HG03060 (cell line): ENCODE measurements around the gene KMT5C.

Source experiments
- ATAC-seq: cut with Tn5 transposase; IDR thresholded peaks from one replicate; pipeline ENCODE4 v1.9.1; 2021; ENCODE audit warnings: low read depth, moderate number of reproducible peaks; ENCODE audit not compliant: unreplicated experiment

KMT5C gene

GRCh38 chr19:55339105-55339888 lies at the start of gene KMT5C:
TSS of gene KMT5C (plus strand) at chr19:55339876. CDS start at chr19:55341937, 2,061 bp downstream.
- ATAC-seq, result peak; percentile 86

GRCh38 chr19:55297267-55297666 lies 42.4 kb upstream of the KMT5C start:
- no peak for ATAC-seq

DNA sequence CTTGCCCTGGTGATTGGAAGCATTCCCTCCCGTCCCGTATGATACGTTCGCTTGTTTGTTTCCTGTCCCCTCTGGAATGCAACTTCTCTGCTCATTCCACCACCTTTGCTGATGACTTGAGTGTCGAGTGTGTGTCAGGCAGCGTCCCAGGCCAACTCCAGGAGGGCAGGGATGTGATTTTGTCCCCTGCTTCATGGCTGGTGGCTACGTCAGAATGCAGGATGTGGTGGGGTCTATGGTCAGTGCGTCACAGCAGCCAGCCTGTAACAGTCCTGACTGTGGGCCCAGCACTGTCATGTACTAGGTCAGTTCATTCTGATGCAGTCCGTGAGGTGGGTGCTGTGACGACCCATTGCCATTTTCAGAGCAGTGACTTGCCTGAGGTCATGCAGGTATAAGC lies 39.7 kb upstream of the KMT5C start:
- no peak for ATAC-seq

DNA sequence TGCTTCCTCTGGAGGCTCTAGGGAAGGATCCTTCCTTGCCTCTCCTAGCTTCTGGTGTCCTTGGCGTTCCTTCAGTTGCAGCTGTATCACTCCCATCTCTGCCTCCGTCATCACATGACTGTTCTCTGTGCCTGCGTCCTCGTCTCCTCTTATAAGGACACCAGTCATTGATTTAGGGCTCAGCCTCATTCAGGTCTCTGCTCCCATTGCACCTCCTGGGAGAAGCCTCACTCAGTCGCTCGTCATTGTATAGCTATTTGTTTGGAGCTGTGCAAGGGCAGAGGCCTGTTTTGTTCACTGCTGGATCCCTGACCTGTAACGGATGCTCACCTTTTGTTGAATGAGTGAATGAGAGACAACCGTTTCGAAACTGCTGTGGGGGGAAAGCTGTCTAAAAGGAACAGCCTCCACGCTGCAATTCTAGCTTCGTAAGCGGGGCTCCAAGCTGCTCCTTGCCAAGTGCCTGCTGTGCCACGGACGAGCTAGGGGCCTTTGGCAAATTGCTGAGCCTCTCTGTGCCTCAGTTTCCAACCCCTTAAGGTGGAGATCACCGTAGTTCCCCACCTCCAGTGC lies 38.7 kb upstream of the KMT5C start:
- no peak for ATAC-seq

DNA sequence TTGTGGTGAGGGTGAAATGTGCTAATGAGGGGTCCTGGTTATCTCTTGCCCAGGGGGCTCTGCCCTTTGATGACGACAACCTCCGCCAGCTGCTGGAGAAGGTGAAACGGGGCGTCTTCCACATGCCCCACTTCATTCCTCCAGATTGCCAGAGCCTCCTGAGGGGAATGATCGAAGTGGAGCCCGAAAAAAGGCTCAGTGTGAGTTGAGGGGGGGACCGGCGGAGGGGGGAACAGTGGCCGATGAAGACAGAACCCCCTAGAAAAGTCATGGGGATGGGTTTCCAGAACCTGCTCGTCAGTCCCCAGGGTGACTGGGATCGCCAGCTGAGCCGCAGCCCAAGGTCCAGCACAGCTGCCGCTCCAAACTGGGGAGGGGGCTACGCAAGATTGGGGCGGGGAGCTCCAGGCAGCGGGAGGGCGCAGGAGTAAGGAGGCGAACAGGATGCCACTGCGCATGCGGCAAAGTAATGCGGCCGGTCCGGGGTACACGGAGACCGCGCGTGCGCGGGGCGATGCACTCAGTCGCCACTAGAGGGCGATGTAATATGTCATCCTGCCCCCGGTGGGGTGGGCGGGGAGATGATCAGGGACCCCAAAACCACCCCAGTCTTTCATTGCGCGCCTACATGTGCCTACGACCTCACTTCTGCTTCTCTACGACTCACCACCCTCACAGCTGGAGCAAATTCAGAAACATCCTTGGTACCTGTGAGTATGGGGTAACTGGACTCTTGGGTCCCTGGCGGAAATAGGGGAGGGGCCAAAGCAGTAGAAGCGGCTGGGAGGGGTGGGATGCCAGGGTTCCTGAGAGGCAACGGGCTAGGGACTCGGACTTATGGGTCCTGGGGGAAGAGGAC lies 38.0 kb upstream of the KMT5C start:
- ATAC-seq, result peak; percentile 52

GRCh38 chr19:55302318-55302703 lies 37.4 kb upstream of the KMT5C start:
- no peak for ATAC-seq

DNA sequence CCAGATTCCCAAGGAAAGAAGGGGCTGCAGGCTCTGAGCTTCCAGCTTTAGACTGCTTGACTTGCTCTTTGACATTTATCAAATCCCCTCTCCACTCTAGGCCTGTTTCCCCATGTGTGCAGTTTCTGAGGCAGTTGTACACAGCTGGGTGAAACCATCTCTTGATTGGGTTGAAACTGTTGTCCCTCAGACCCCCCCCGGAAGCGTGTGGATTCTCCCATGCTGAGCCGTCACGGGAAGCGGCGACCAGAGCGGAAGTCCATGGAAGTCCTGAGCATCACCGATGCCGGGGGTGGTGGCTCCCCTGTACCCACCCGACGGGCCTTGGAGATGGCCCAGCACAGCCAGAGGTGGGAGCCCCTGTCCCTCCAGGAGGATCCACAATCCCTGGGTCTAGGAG lies 36.2 kb upstream of the KMT5C start:
- no peak for ATAC-seq

DNA sequence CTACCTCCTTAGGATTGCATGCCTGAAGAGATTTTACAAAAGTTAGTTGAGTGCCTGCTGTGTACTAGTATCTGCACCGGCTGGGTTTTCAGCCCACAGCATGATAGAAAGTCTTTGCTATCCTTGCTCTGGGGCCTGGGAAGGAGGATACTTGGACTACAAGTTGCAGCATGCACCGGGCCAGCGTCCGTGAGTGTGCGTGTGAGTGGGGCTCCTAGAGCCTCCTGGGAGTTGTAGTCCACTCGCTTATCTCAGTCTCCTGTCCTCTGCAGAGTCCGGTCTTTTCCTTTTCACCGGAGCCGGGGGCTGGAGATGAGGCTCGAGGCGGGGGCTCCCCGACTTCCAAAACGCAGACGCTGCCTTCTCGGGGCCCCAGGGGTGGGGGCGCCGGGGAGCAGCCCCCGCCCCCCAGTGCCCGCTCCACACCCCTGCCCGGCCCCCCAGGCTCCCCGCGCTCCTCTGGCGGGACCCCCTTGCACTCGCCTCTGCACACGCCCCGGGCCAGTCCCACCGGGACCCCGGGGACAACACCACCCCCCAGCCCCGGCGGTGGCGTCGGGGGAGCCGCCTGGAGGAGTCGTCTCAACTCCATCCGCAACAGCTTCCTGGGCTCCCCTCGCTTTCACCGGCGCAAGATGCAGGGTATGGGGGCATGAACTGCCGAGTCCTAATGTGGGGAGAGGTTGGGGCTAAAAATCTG lies 35.2 kb upstream of the KMT5C start:
- no peak for ATAC-seq

DNA sequence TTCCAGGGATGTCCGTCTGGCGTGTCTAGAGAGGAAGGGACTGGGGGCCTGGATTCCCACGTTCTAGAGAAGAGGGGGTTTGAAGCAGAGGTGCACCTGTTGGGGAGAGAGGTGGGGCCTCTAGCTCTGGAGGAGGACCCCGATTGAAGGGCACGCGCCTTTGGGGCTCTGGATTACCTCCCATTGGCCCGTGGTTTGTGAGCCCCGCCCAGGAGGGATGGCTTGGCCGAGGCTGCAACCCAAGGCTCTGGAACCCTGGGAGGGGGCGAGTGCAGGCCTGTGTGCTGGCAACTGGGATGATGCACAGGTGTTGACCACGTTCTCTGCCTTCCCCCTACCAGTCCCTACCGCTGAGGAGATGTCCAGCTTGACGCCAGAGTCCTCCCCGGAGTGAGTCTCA lies 34.7 kb upstream of the KMT5C start:
- no peak for ATAC-seq

GRCh38 chr19:55305491-55305890 lies 34.2 kb upstream of the KMT5C start:
- no peak for ATAC-seq

DNA sequence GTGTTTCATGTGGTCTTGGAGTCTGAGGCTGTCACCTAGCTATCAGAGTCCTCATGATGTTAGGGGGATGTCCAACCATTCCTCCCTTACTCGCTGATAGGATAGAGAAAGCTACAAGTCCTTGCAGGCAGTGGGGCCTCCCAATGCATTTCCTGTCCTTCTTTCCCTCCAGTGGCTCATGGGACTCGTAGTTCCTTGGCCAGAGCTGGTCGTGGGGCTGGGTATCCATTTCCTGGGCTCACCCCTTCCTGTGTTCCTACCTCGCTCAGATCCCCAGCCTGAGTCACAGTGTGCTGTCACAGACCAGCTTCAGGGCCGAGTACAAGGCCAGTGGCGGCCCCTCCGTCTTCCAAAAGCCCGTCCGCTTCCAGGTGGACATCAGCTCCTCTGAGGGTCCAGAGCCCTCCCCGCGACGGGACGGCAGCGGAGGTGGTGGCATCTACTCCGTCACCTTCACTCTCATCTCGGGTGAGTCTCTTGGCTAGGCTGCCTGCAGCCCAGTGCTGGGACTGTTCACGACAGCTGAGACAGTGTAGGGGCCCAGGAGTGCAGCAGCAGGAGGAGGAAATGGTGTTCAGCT lies 33.6 kb upstream of the KMT5C start:
- no peak for ATAC-seq

DNA sequence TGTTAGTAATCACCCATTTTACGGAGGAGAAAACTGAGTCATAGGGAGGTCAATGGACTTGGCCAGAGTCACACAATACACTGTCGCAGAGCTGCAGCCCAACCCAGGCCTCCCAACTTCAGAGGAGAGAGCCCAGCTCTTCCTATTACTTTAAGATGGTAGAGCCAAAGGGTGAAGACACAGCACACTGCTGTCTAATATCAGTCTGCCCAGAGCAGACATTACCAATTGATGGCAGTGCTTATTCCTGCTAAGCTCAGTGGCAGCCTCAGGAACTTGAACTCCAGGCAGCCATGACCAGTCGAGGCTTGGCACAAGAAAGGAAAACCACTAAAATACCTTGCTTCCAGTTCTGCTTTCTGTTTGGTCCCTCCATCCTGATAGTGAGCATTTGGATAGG lies 33.0 kb upstream of the KMT5C start:
- no peak for ATAC-seq

- ATAC-seq, result no peak
Measured at GRCh38 chr19:55308281-55308680, 31.4 kb upstream of the KMT5C start.

DNA sequence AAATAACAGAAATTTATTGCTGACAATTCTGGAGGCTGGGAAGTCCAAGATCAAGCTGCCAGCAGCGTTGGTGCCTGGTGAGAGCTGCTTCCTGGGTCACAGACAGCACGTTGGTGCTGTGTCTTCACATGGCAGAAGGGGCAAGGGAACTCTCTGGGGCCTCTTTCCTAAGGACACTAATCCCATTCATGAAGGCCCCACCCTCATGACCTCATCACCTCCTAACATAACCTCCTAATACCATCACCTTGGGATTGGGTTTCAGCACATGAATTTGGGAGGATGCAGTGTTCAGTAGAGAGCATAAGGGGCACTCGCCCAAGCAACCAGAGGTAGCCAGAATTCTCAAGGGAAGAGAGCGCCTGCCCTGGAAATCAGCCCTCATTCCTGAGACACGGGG lies 30.2 kb upstream of the KMT5C start:
- ATAC-seq, result no peak

DNA sequence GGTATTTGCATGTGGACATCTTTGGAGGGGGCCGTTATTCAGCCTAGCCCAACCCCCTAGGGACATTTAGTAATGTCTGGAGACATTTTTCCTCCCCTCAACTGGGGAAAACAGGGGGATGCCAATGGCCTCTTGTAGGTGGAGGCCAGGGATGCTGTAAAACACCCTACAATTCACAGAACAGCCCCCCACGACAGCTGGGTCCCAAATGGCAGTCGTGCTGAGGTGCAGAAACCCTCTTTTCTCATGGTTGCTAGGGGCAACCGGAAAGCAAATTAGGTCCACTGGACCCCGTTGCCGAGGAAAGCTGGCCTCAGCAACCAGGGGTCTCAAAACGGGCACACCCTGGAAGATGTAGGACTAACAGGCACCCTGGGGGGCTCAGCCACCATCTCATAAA lies 29.2 kb upstream of the KMT5C start:
- ATAC-seq, result no peak

DNA sequence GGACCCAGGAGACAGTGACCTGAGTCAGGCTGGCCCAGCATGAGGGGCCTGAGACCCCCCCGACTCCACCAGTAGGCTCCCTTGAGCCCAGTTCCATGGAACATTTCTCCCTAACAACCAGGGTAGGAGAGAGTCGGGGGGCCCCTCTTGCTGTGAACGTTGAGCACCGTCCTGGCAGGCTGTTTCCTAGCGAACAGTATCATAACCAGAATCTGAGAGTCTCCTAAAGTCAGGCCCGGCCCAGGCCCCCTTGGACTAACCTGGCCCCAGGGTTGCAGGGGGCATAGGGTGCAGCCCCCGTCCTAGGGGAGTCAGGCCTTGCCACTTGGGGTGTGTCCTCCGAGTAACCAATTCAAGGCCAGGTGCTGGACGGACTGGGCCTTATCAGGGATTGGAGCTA lies 28.3 kb upstream of the KMT5C start:
- ATAC-seq, result no peak

DNA sequence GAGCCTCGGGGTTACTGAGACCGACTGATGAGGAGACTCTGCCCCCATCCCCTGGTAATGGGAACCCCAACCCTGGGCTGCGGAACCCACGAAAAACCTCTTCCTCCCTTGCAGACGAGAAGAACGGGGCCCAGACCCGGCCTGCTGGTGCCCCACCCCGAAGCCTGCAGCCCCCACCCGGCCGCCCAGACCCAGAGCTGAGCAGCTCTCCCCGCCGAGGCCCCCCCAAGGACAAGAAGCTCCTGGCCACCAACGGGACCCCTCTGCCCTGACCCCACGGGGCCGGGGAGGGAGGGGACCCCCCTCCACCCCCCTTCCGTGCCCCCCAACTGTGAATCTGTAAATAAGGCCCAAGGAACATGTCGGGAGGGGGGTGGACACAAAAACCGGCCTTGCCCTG lies 27.9 kb upstream of the KMT5C start:
- ATAC-seq, result no peak

DNA sequence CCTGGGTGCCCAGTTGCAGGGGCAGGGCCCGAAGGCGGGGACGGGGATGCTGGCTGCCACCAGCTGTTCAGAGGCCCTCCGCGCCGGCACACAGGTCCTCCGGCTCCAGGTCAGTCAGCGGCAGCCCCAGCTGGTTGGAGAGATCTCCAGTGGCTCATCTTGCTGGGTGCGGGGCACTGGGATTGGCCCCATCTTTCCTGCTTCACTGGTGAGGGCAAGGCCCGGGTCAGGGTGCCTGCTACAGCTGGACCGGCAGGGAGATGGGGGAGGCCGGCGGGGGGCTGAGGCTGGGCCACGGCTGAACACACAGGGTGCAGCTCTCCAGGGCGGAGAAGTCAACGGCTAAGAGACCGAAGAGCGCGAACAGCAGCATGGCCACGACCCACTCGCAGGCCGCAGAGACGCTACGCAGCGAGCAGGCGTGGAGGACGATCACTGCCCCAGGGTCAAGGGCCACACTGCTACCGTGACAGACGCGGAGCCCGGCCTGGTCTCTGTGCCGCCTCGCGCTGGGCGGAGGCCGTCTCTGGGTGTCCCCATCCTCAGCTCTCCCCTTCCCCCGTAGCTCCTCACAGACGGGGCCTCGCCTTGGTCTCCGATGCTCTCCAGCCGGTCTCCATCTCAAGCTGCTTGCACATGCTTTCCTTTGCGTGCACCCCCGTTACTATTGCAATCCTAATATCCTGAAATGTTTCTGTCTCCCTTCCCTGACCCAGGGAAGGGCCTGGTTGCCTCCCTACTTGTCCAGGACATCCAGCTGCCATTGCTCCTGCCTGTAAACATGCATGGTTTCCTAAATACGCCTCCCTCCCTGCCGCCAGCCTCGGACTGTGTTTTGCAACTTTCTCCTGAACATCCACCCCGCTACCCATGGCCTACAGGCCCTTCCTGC lies 26.8 kb upstream of the KMT5C start:
- no peak for ATAC-seq

DNA sequence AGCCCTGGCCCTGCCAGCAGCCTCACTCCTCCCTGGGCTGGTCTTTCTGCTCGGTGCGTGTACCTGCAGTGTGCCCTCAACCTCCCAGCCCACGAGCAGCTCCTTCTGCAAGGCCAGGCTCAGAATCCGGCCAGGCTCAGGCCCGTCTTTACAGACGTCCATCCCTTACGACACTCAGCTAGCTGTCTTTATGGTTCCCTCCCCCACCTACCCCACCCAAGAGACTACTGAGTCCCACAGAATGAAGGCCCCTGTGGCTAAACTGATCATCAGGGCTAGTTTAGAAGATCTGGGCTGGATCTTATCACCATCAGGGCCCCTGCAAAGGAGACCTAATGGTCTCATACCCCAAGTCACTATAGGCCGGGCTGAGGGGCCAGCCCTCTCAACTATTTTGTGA lies 25.3 kb upstream of the KMT5C start:
- ATAC-seq, result no peak
